Measurements from ENCODE around the gene FBXL13.

DNA sequence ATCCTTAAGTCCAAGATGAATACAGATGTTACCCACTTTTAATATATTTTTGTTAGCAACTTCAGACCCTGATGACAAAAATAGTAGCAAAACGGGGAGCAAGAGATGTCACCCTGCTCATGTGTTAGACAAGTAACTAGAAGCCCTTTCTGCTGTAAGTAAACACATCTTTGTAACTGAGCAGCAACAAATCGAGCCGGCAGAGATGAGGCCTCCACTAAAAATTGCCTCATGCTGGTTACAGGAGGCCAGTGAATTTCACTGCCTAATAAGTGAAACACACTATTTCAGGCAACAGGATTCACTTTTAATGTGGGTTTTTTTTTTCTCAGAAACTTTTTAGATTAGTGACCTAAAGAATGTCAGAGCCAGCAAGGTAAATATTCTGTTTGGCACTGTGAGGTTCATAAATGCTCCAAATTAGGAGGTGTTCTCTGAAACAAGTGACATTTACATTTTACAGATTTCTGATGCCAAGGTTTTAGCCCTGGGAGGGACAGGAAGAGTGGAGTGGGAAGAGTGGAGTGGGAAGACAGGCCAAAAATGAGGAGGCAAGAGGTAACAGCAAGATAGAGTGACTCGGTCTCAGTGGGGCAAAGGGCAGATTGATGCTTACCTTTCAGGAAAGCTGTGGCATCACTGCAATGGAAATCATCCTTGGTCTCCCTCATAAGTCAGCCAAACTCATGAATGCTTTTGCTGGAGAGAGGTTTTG, 215.4 kb downstream of the FBXL13 start:
- TF ChIP-seq, protein P1, sequence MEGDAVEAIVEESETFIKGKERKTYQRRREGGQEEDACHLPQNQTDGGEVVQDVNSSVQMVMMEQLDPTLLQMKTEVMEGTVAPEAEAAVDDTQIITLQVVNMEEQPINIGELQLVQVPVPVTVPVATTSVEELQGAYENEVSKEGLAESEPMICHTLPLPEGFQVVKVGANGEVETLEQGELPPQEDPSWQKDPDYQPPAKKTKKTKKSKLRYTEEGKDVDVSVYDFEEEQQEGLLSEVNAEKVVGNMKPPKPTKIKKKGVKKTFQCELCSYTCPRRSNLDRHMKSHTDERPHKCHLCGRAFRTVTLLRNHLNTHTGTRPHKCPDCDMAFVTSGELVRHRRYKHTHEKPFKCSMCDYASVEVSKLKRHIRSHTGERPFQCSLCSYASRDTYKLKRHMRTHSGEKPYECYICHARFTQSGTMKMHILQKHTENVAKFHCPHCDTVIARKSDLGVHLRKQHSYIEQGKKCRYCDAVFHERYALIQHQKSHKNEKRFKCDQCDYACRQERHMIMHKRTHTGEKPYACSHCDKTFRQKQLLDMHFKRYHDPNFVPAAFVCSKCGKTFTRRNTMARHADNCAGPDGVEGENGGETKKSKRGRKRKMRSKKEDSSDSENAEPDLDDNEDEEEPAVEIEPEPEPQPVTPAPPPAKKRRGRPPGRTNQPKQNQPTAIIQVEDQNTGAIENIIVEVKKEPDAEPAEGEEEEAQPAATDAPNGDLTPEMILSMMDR (conservative IDR thresholded peaks at IDR 0.05; ENCODE audit: low read length): no peak
- TF ChIP-seq EZH2phosphoT487 (IDR thresholded peaks at IDR 0.05; ENCODE audit: borderline replicate concordance, low read depth, low read length): no peak

Measured in OCI-LY7 (cell line).